Neural cell (in vitro differentiated cells): ENCODE results near the gene CAPN8.

Source experiments
- EP300 ChIP-seq: fragments of 450-650 bp; conservative IDR thresholded peaks from 2 replicates; pipeline ENCODE4 v1.6.1; 2014; ENCODE audit warnings: antibody characterized with exemption, mild to moderate bottlenecking, moderate library complexity; ENCODE audit not compliant: poor library complexity, severe bottlenecking
- EZH2 ChIP-seq: fragments of 200-600, 300-800 bp; shearing (Covaris generic), sonication (generic); IDR thresholded peaks from 2 replicates; pipeline ENCODE4 v1.6.1; 2014; ENCODE audit warnings: antibody characterized with exemption, low read length, borderline replicate concordance, mild to moderate bottlenecking; ENCODE audit not compliant: insufficient read depth, poor library complexity, severe bottlenecking
- POLR2AphosphoS5 ChIP-seq: IDR thresholded peaks from 2 replicates; pipeline ENCODE4 v1.6.1; 2012
- TF ChIP-seq, protein P1 (sequence below): fragments of 450-650 bp; IDR thresholded peaks from 2 replicates; pipeline ENCODE4 v1.5.1; 2014; ENCODE audit warnings: antibody characterized with exemption, mild to moderate bottlenecking, moderate library complexity; ENCODE audit not compliant: poor library complexity, severe bottlenecking
- TF ChIP-seq, protein P2 (sequence below): IDR thresholded peaks from 2 replicates; pipeline ENCODE4 v1.6.1; 2012; ENCODE audit warnings: borderline replicate concordance

DNA sequence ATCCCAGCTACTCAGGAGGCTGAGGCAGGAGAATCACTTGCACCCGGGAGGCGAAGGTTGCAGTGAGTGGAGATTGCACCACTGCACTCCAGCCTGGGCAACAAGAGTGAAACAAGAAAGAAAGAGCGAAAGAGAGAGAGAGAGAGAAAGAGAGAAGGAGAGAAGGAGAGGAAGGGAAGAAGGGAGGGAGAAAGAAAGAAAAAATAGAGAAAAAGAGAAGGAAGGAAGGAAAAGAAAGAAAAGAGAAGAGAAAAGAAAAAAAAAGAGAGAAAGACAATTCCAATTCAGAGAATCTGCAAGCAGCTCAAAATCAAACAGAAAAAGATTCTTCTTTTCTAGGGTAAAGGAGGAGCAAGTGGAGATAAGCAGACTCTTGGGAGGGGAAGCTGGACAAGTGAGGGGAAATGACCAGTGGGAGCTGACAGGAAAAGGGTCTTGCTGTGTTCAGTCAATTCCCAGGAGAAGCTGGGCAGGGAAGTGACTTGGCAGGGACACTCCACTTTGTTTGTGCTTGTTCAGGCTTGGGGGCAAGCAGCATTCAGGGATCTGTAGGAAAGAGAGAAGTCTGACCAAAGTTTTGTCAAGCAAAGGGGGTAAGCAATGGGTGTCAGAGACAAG lies 43.3 kb upstream of the CAPN8 start:
- TF ChIP-seq EP300, result no peak
- TF ChIP-seq, protein P1, sequence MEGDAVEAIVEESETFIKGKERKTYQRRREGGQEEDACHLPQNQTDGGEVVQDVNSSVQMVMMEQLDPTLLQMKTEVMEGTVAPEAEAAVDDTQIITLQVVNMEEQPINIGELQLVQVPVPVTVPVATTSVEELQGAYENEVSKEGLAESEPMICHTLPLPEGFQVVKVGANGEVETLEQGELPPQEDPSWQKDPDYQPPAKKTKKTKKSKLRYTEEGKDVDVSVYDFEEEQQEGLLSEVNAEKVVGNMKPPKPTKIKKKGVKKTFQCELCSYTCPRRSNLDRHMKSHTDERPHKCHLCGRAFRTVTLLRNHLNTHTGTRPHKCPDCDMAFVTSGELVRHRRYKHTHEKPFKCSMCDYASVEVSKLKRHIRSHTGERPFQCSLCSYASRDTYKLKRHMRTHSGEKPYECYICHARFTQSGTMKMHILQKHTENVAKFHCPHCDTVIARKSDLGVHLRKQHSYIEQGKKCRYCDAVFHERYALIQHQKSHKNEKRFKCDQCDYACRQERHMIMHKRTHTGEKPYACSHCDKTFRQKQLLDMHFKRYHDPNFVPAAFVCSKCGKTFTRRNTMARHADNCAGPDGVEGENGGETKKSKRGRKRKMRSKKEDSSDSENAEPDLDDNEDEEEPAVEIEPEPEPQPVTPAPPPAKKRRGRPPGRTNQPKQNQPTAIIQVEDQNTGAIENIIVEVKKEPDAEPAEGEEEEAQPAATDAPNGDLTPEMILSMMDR, result no peak
- no peak for TF ChIP-seq POLR2AphosphoS5
- TF ChIP-seq EZH2, result no peak
- TF ChIP-seq, protein P2, sequence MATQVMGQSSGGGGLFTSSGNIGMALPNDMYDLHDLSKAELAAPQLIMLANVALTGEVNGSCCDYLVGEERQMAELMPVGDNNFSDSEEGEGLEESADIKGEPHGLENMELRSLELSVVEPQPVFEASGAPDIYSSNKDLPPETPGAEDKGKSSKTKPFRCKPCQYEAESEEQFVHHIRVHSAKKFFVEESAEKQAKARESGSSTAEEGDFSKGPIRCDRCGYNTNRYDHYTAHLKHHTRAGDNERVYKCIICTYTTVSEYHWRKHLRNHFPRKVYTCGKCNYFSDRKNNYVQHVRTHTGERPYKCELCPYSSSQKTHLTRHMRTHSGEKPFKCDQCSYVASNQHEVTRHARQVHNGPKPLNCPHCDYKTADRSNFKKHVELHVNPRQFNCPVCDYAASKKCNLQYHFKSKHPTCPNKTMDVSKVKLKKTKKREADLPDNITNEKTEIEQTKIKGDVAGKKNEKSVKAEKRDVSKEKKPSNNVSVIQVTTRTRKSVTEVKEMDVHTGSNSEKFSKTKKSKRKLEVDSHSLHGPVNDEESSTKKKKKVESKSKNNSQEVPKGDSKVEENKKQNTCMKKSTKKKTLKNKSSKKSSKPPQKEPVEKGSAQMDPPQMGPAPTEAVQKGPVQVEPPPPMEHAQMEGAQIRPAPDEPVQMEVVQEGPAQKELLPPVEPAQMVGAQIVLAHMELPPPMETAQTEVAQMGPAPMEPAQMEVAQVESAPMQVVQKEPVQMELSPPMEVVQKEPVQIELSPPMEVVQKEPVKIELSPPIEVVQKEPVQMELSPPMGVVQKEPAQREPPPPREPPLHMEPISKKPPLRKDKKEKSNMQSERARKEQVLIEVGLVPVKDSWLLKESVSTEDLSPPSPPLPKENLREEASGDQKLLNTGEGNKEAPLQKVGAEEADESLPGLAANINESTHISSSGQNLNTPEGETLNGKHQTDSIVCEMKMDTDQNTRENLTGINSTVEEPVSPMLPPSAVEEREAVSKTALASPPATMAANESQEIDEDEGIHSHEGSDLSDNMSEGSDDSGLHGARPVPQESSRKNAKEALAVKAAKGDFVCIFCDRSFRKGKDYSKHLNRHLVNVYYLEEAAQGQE, result no peak
